Stomach (tissue), 4 donors: ENCODE data around the gene ITSN2.

Experiments used
- CTCF ChIP-seq, 7 experiments: fragments of 450-650 bp in 4 of 7; fragments of 200-600 bp in 3 of 7; sonication (generic) in 3 of 7; IDR thresholded peaks; one replicate each; pipeline ENCODE4 v1.5.1; 2016 to 2019; ENCODE audit warnings: antibody characterized with exemption in 7 of 7, control low read depth in 2 of 7, mild to moderate bottlenecking in 1 of 7
- EP300 ChIP-seq: sonication (generic); formaldehyde crosslinking; IDR thresholded peaks from one replicate; pipeline ENCODE4 v1.6.1; 2017; ENCODE audit warnings: antibody characterized with exemption
- POLR2AphosphoS5 ChIP-seq, 3 donors: sonication (generic); formaldehyde crosslinking; IDR thresholded peaks; one replicate each; pipeline ENCODE4 v1.6.1; 2016; ENCODE audit warnings: antibody characterized with exemption in 3 of 3

DNA sequence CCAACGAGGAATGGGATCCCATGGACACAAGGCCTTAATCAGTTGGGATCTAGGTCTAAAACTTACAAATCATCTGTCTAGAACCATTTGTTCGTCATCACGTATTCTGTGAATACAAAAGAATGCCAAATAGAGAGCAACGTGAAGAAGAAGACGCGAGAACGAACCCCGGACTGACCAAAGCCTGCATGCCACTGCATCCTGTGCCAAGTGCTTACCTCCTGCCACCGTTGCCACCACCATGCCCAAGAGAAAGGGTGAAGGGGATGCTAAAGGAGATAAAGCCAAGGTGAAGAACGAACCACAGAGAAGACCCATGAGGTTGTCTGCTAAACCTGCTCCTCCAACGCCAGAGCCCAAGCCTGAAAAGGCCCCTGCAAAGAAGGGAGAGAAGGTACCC, 30.2 kb downstream of the ITSN2 start:
- TF ChIP-seq CTCF (IDR thresholded peaks at IDR 0.05) = no peak
- no peak for TF ChIP-seq POLR2AphosphoS5 (IDR thresholded peaks at IDR 0.05)
- TF ChIP-seq EP300 = no peak
